ENCODE data around the gene TRMT2A. TPM values are rescaled to one million over a fixed set of nuclear protein-coding genes. Genes with fewer than 3 reads are reported as not detected.

TRMT2A gene
- total and polyA plus RNA-seq, 8 donors = 39.3 to 60.4 (median 46.6) TPM

GRCh38 chr22:20140521-20140964, 23.5 kb upstream of the TRMT2A start:
- ATAC-seq (no peak), DNase-seq (peak in 1 of 4 donors; percentile 72)
- Histone ChIP-seq H3K27me3 (no peaks in the 10 kb centered on the region), H3K36me3 (peaks cover 0 to 55% of the 10 kb centered on the region in 2 donors), H3K4me3 (no peak overlapping the region), H3K27ac (no peak overlapping the region), H3K4me1 (peaks cover 10 to 19% of the 10 kb centered on the region in 2 donors), H3K9me3 (no peaks in the 10 kb centered on the region)
- TF ChIP-seq, protein P1, sequence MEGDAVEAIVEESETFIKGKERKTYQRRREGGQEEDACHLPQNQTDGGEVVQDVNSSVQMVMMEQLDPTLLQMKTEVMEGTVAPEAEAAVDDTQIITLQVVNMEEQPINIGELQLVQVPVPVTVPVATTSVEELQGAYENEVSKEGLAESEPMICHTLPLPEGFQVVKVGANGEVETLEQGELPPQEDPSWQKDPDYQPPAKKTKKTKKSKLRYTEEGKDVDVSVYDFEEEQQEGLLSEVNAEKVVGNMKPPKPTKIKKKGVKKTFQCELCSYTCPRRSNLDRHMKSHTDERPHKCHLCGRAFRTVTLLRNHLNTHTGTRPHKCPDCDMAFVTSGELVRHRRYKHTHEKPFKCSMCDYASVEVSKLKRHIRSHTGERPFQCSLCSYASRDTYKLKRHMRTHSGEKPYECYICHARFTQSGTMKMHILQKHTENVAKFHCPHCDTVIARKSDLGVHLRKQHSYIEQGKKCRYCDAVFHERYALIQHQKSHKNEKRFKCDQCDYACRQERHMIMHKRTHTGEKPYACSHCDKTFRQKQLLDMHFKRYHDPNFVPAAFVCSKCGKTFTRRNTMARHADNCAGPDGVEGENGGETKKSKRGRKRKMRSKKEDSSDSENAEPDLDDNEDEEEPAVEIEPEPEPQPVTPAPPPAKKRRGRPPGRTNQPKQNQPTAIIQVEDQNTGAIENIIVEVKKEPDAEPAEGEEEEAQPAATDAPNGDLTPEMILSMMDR (IDR thresholded peaks at IDR 0.05) = no peak
- intact Hi-C loops (cut with DNase I) = no loop called here

DNA sequence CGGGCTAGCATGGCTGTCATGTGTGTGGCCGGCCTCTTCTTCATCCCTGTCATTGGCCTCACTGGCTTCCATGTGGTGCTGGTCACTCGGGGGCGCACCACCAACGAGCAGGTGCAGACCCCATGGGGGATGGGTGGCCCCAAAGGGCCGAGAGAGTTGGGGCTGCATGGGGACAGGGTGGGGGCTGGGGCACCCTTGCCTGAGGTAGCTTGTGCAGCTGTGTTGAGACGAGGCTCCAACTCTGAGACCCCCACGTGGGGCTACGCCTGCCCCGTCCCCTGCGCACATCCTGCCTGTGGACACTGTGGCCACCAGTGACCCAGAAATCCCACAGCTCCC, 23.1 kb upstream of the TRMT2A start:
- H3K4me3 ChIP-seq = no peak overlapping the region
- H3K4me1 ChIP-seq = peaks cover 10 to 22% of the 10 kb centered on the region in 2 donors
- H3K27me3 ChIP-seq = no peaks in the 10 kb centered on the region
- H3K9me3 ChIP-seq = no peaks in the 10 kb centered on the region
- DNase-seq (no peak), ATAC-seq (no peak)
- intact Hi-C loops (cut with DNase I) = no loop called here
- no peak overlapping the region for H3K27ac ChIP-seq
- TF ChIP-seq, protein P1 (IDR thresholded peaks at IDR 0.05) = no peak
- peaks cover 0 to 50% of the 10 kb centered on the region in 2 donors for H3K36me3 ChIP-seq

DNA sequence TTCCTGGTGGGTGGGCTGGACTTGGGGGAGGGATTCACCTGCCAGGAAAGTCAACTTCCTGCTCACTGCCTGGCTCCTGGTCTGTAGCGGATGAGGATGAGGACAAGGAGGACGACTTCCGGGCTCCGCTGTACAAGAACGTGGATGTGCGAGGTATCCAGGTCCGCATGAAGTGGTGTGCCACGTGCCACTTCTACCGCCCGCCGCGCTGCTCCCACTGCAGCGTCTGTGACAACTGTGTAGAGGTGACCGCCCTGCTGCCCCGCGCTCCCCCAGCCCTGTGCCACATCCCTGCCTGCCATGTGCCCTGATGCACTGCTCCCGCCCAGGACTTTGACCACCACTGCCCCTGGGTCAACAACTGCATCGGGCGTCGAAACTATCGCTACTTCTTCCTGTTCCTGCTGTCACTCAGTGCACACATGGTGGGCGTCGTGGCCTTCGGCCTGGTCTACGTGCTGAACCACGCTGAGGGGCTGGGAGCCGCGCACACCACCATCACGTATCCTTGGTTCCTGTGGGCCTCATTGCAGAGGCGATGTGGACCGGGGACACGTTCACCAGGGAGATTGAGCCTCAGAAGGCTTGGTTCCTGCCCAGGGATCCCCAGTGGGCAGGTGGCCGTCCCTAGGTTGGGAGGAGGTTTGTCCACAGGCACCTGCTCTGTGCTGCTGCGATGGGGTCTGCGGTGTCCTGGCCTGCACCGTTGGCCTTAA, 22.5 kb upstream of the TRMT2A start:
- intact Hi-C loops (cut with DNase I) = no loop called here
- peak in 1 of 4 donors; percentile 76 for DNase-seq

GRCh38 chr22:20138868-20139267, 21.8 kb upstream of the TRMT2A start:
- ATAC-seq (no peak), DNase-seq (peak in 1 of 4 donors; percentile 56)
- intact Hi-C loops (cut with DNase I) = no loop called here
- Histone ChIP-seq H3K27ac (no peak overlapping the region), H3K27me3 (no peaks in the 10 kb centered on the region), H3K4me1 (peaks cover 10 to 32% of the 10 kb centered on the region in 2 donors), H3K4me3 (no peak overlapping the region), H3K36me3 (peaks cover 0 to 41% of the 10 kb centered on the region in 2 donors), H3K9me3 (no peaks in the 10 kb centered on the region)
- TF ChIP-seq, protein P1 (IDR thresholded peaks at IDR 0.05) = no peak

More for the DNA sequence above, 22.5 kb upstream of the TRMT2A start:
- H3K27me3 ChIP-seq = no peaks in the 10 kb centered on the region
- H3K4me3 ChIP-seq = no peak overlapping the region
- TF ChIP-seq, protein P1 (IDR thresholded peaks at IDR 0.05) = no peak
- no peak for ATAC-seq
- H3K9me3 ChIP-seq = no peaks in the 10 kb centered on the region
- peaks cover 10 to 26% of the 10 kb centered on the region in 2 donors for H3K4me1 ChIP-seq
- no peak overlapping the region for H3K27ac ChIP-seq
- H3K36me3 ChIP-seq = peaks cover 0 to 45% of the 10 kb centered on the region in 2 donors

GRCh38 chr22:20138417-20138738, 21.4 kb upstream of the TRMT2A start:
- H3K4me1 ChIP-seq = peaks cover 10 to 36% of the 10 kb centered on the region in 2 donors
- TF ChIP-seq, protein P1 (IDR thresholded peaks at IDR 0.05) = no peak
- DNase-seq = no peak
- no peaks in the 10 kb centered on the region for H3K27me3 ChIP-seq
- H3K4me3 ChIP-seq = no peak overlapping the region
- H3K9me3 ChIP-seq = no peaks in the 10 kb centered on the region
- ATAC-seq = peak; percentile 13
- H3K36me3 ChIP-seq = peaks cover 0 to 36% of the 10 kb centered on the region in 2 donors
- intact Hi-C loops (cut with DNase I) = no loop called here
- no peak overlapping the region for H3K27ac ChIP-seq

Measured in left lung (tissue), 10 donors.